PC-3 (cell line): ENCODE measurements around the gene KDM4B. TPM values are rescaled to one million over a fixed set of nuclear protein-coding genes. Genes with fewer than 3 reads are reported as not detected.

Experiments used
- ATAC-seq: fragments of 200-7000 bp; cut with Tn5 transposase; 2 replicates; pipeline ENCODE4 v1.9.1; 2020; ENCODE audit warnings: mild to moderate bottlenecking, moderate library complexity
- BruUV-seq: library from RNA; stranded (reverse); fragments of 400-500 nt; replicated peaks from 2 replicates; lab custom pipeline; 2021; lab: Mats Ljungman, UMichigan
- CTCF ChIA-PET: fragments of 300-600 bp; sonication (Branson Sonifier 250); formaldehyde crosslinking; loops from one replicate; lab custom pipeline; 2022; ENCODE audit warnings: antibody characterized with exemption; lab: Charles Lee
- POLR2A ChIA-PET: fragments of 300-600 bp; sonication (Branson Sonifier 250); formaldehyde crosslinking; loops from one replicate; lab custom pipeline; 2022; ENCODE audit warnings: antibody characterized with exemption; ENCODE audit not compliant: unreplicated experiment; lab: Charles Lee
- DNase-seq: peaks from one replicate; pipeline ENCODE4 v3.0.0-alpha.2; 2015
- H2AFZ ChIP-seq: fragments of 300-600 bp; sonication (generic); 2 replicates; pipeline ENCODE4 v1.6.0; 2016; ENCODE audit warnings: antibody characterized with exemption, low read length
- H3F3A ChIP-seq: fragments of 300-600 bp; sonication (generic); one replicate; pipeline ENCODE4 v1.6.0; 2017; ENCODE audit warnings: antibody characterized with exemption, low read length, control low read depth, mild to moderate bottlenecking; ENCODE audit not compliant: unreplicated experiment
- H3K27ac ChIP-seq: fragments of 300-600 bp; sonication (generic); 2 replicates; pipeline ENCODE4 v1.5.1; 2016; ENCODE audit warnings: mild to moderate bottlenecking, low read length
- H3K27me3 ChIP-seq: fragments of 300-600 bp; sonication (generic); 2 replicates; pipeline ENCODE4 v1.6.1; 2016; ENCODE audit warnings: low read length, mixed read lengths
- H3K36me3 ChIP-seq: fragments of 300-600 bp; sonication (generic); 2 replicates; pipeline ENCODE4 v1.6.1; 2016; ENCODE audit warnings: low read depth, mixed run types, low read length, mixed read lengths
- H3K4me1 ChIP-seq: fragments of 300-600 bp; sonication (generic); 2 replicates; pipeline ENCODE4 v1.5.1; 2016; ENCODE audit warnings: low read length; ENCODE audit not compliant: insufficient read depth
- H3K4me2 ChIP-seq: fragments of 300-600 bp; sonication (generic); 2 replicates; pipeline ENCODE4 v1.6.0; 2016; ENCODE audit warnings: low read length
- H3K4me3 ChIP-seq: fragments of 300-600 bp; sonication (generic); 2 replicates; pipeline ENCODE4 v1.5.1; 2016; ENCODE audit warnings: mild to moderate bottlenecking, low read length, mixed read lengths
- H3K79me2 ChIP-seq: fragments of 300-600 bp; sonication (generic); 2 replicates; pipeline ENCODE4 v1.6.1; 2017; ENCODE audit warnings: low read length, mixed read lengths
- H3K9ac ChIP-seq: fragments of 300-600 bp; sonication (generic); 2 replicates; pipeline ENCODE4 v1.6.0; 2016; ENCODE audit warnings: mild to moderate bottlenecking, low read length
- H3K9me2 ChIP-seq: fragments of 300-600 bp; sonication (generic); replicated peaks from 2 replicates; pipeline ENCODE4 v1.6.1; 2016; ENCODE audit warnings: mixed run types, low read length, mixed read lengths
- H3K9me3 ChIP-seq: fragments of 300-600 bp; sonication (generic); 2 replicates; pipeline ENCODE4 v1.6.1; 2016; ENCODE audit warnings: low read length, mixed read lengths
- H4K20me1 ChIP-seq: fragments of 300-600 bp; sonication (generic); 2 replicates; pipeline ENCODE4 v1.6.1; 2016; ENCODE audit warnings: low read length, mixed read lengths
- CTCF ChIP-seq: fragments of 300-600 bp; sonication (generic); conservative IDR thresholded peaks from 2 replicates; pipeline ENCODE4 v1.5.1; 2017; ENCODE audit warnings: antibody characterized with exemption, low read depth, mild to moderate bottlenecking, low read length
- EZH2 ChIP-seq: fragments of 300-600 bp; sonication (generic); IDR thresholded peaks from one replicate; pipeline ENCODE4 v1.6.1; 2017; ENCODE audit warnings: antibody characterized with exemption, mild to moderate bottlenecking, low read length; ENCODE audit not compliant: unreplicated experiment
- EZH2phosphoT487 ChIP-seq: fragments of 300-600 bp; sonication (generic); IDR thresholded peaks from 2 replicates; pipeline ENCODE4 v1.6.1; 2018; ENCODE audit warnings: mild to moderate bottlenecking, antibody characterized with exemption, low read length, borderline replicate concordance
- intact Hi-C: fragments of 100-400 bp; cut with micrococcal nuclease; formaldehyde crosslinking; loops from 2 replicates; pipeline ENCODE4 v1.9.0; 2023
- total RNA-seq: library from RNA; depleted of rRNA; stranded (reverse); fragments of >200 nt; gene quantifications from 2 replicates; pipeline ENCODE4 v1.2.3, GENCODE V29; 2014

KDM4B gene
- total RNA-seq, 1 experiment from 2014 or later = 19.8 TPM

- no peak overlapping the region for H3K9ac ChIP-seq
- no TSS peak for BruUV-seq
- H3K36me3 ChIP-seq = peaks cover 11% of the 10 kb centered on the region
- POLR2A ChIA-PET = no interaction called here
- no peak overlapping the region for H3K4me3 ChIP-seq
- no peaks in the 10 kb centered on the region for H3K27me3 ChIP-seq
- TF ChIP-seq CTCF (no peak), EZH2 (no peak), EZH2phosphoT487 (no peak)
- no peaks in the 10 kb centered on the region for H3K9me3 ChIP-seq
- no peaks in the 10 kb centered on the region for H3F3A ChIP-seq
- H3K4me2 ChIP-seq = no peak overlapping the region
- H3K79me2 ChIP-seq = peaks cover 20% of the 10 kb centered on the region
- H3K4me1 ChIP-seq = peaks cover 5% of the 10 kb centered on the region; the same call in 1 of the 2 replicates
- intact Hi-C loops = no loop called here
- CTCF ChIA-PET = no interaction called here
- DNase-seq (no peak), ATAC-seq (no peak)
- no peaks in the 10 kb centered on the region for H3K9me2 ChIP-seq
- no peak overlapping the region for H2AFZ ChIP-seq
- 0 out of 2 replicates have a peak, but pooled peaks cover 5% of the 10 kb centered on the region for H4K20me1 ChIP-seq
- no peak overlapping the region for H3K27ac ChIP-seq
These were observed 66.3 kb downstream of the KDM4B start for GRCh38 chr19:5035105-5035761.

GRCh38 chr19:5035793-5036697, 67.1 kb downstream of the KDM4B start:
- no peaks in the 10 kb centered on the region for H3K9me2 ChIP-seq
- 0 out of 2 replicates have a peak, but pooled peaks cover 5% of the 10 kb centered on the region for H4K20me1 ChIP-seq
- TF ChIP-seq EZH2 (no peak), CTCF (no peak), EZH2phosphoT487 (no peak)
- intact Hi-C loops = no loop called here
- H3K27ac ChIP-seq = no peak overlapping the region
- H3K36me3 ChIP-seq = peaks cover 18% of the 10 kb centered on the region
- no peaks in the 10 kb centered on the region for H3K27me3 ChIP-seq
- POLR2A ChIA-PET = interaction anchor here (0.6 kb wide), 1 partner anchor 10 kb away, joined by 3 read pairs; no protein-coding TSS in a partner anchor
- H3K4me1 ChIP-seq = peaks cover 5% of the 10 kb centered on the region; the same call in 1 of the 2 replicates
- CTCF ChIA-PET = no interaction called here
- no peak overlapping the region for H3K4me2 ChIP-seq
- no peaks in the 10 kb centered on the region for H3F3A ChIP-seq
- DNase-seq (no peak), ATAC-seq (no peak)
- no peaks in the 10 kb centered on the region for H3K9me3 ChIP-seq
- H3K9ac ChIP-seq = no peak overlapping the region
- no peak overlapping the region for H3K4me3 ChIP-seq
- H2AFZ ChIP-seq = no peak overlapping the region
- no TSS peak for BruUV-seq
- peaks cover 15% of the 10 kb centered on the region for H3K79me2 ChIP-seq
